Calu3 (cell line): ENCODE measurements around the gene LRRFIP1. TPM values are rescaled to one million over a fixed set of nuclear protein-coding genes. Genes with fewer than 3 reads are reported as not detected.

Experiments used
- BruUV-seq: library from RNA; stranded (reverse); fragments of 400-500 nt; replicated peaks from 2 replicates; lab custom pipeline; 2021; lab: Mats Ljungman, UMichigan
- CTCF ChIA-PET: fragments of 300-600 bp; sonication (Branson Sonifier 250); formaldehyde crosslinking; loops from one replicate; lab custom pipeline; 2022; ENCODE audit warnings: antibody characterized with exemption; lab: Charles Lee
- DNase-seq: peaks from one replicate; pipeline ENCODE4 v3.0.0; 2022
- H3K27ac Mint-ChIP-seq: one replicate; pipeline ENCODE4 v1.8.0; 2022; ENCODE audit warnings: mixed read lengths; ENCODE audit not compliant: unreplicated experiment
- H3K27me3 Mint-ChIP-seq: one replicate; pipeline ENCODE4 v1.8.0; 2022; ENCODE audit warnings: mixed read lengths; ENCODE audit not compliant: unreplicated experiment
- H3K36me3 Mint-ChIP-seq: one replicate; pipeline ENCODE4 v1.8.0; 2022; ENCODE audit warnings: mild to moderate bottlenecking, moderate library complexity, mixed read lengths; ENCODE audit not compliant: insufficient read depth, unreplicated experiment
- H3K4me1 Mint-ChIP-seq: one replicate; pipeline ENCODE4 v1.8.0; 2022; ENCODE audit warnings: mild to moderate bottlenecking, low read depth, mixed read lengths; ENCODE audit not compliant: unreplicated experiment
- H3K4me3 Mint-ChIP-seq: one replicate; pipeline ENCODE4 v1.8.0; 2022; ENCODE audit warnings: mild to moderate bottlenecking, low read depth, moderate library complexity, mixed read lengths; ENCODE audit not compliant: unreplicated experiment
- H3K9me3 Mint-ChIP-seq: one replicate; pipeline ENCODE4 v1.8.0; 2022; ENCODE audit warnings: low read depth, mixed read lengths; ENCODE audit not compliant: unreplicated experiment
- intact Hi-C: fragments of 100-400 bp; cut with micrococcal nuclease; formaldehyde crosslinking; loops from one replicate; pipeline ENCODE4 v1.10.0; 2022; ENCODE audit not compliant: unreplicated experiment
- total RNA-seq: library from RNA; stranded (reverse); gene quantifications from 2 replicates; pipeline ENCODE4 v1.2.3, GENCODE V29; 2022
- TF ChIP-seq, protein P1 (sequence below): fragments of 200-600 bp; IDR thresholded peaks from one replicate; pipeline ENCODE4 v1.8.0; 2022; ENCODE audit warnings: antibody characterized with exemption; ENCODE audit not compliant: unreplicated experiment

Gene LRRFIP1
- total RNA-seq, 1 experiment from 2014 or later, result 161 TPM

DNA sequence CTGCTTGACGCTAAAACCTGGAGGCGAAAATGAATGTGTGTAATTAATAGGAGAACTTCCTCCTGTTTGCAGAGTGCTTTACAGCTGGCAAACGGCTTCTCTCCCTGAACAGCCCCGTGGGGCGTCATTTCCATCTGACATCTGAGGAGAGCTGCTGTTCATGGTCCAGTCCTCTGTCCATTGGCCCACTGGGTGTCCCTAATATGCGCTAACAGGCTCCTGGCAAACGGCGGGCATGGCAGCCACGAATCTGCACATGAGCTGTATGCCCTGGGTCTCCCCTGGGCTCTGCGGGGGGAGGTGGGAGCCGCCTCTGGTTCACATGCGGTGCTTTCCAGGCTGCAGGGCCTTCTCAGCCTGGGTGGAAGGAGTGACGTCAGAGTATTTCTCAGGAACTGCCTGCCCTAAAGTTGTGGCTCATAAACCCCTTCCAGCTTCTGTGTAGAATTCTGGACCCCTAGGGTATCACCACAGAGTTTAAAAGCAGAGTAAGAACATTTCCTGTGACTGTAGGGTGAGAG is 73.2 kb downstream of the LRRFIP1 start:
- H3K4me1 Mint-ChIP-seq, result peaks cover 75% of the 10 kb centered on the region
- CTCF ChIA-PET, result interaction anchor here (1.6 kb wide), 1 partner anchor 15 kb away, joined by 3 read pairs; no protein-coding TSS in a partner anchor
- H3K36me3 Mint-ChIP-seq, result peaks cover 61% of the 10 kb centered on the region
- H3K4me3 Mint-ChIP-seq, result no peak overlapping the region
- no peak for DNase-seq
- H3K9me3 Mint-ChIP-seq, result no peaks in the 10 kb centered on the region
- TF ChIP-seq, protein P1, sequence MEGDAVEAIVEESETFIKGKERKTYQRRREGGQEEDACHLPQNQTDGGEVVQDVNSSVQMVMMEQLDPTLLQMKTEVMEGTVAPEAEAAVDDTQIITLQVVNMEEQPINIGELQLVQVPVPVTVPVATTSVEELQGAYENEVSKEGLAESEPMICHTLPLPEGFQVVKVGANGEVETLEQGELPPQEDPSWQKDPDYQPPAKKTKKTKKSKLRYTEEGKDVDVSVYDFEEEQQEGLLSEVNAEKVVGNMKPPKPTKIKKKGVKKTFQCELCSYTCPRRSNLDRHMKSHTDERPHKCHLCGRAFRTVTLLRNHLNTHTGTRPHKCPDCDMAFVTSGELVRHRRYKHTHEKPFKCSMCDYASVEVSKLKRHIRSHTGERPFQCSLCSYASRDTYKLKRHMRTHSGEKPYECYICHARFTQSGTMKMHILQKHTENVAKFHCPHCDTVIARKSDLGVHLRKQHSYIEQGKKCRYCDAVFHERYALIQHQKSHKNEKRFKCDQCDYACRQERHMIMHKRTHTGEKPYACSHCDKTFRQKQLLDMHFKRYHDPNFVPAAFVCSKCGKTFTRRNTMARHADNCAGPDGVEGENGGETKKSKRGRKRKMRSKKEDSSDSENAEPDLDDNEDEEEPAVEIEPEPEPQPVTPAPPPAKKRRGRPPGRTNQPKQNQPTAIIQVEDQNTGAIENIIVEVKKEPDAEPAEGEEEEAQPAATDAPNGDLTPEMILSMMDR, result no peak
- BruUV-seq, result no TSS peak
- no peaks in the 10 kb centered on the region for H3K27me3 Mint-ChIP-seq
- intact Hi-C loops, result no loop called here
- H3K27ac Mint-ChIP-seq, result no peak overlapping the region

DNA sequence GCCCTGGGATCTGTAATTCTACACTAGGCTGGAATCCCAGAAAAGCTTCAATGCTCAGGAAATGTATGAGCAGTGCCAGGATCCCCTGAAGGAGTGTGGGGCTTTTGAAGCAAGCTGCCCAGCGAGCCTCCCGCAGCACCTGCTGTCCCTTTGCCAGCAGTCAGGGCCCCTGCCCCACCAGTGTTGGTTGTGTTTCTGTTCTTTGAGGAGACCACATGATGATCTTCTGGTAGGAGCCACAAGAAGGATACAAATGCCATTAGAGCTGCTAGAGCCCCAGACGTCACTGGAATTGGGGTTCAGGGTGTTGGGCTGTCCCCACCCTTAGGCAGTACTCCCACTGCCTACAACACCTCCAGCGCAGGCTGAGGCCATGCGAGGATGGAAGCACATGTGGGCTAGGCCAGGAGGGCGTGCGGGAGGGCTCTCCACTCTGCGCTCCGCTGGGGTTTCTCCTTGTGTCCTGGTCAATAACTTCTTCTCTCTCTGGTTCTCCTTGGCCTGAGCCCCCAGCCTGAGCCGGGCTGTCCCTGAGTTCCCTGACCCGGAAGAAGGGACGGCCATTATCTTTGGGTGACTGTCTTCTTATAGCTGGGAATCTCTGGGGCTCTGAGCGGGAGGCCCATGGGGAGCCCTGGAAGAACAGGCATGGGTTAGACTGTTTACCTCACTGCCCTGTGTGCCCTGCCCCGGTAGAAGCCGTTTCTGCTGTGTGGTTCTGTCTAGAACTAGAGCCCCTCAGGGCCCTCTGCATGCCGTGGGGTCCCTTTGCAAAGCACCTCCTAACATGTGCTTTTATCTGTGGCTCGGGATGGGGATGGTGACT is 73.9 kb downstream of the LRRFIP1 start:
- H3K27me3 Mint-ChIP-seq, result no peaks in the 10 kb centered on the region
- peaks cover 72% of the 10 kb centered on the region for H3K4me1 Mint-ChIP-seq
- H3K9me3 Mint-ChIP-seq, result no peaks in the 10 kb centered on the region
- no peak for DNase-seq
- intact Hi-C loops, result no loop called here
- TF ChIP-seq, protein P1, result no peak
- H3K4me3 Mint-ChIP-seq, result no peak overlapping the region
- BruUV-seq, result no TSS peak
- peaks cover 54% of the 10 kb centered on the region for H3K36me3 Mint-ChIP-seq
- CTCF ChIA-PET, result interaction anchor here (1.6 kb wide), 1 partner anchor 14 kb away, joined by 3 read pairs; no protein-coding TSS in a partner anchor
- H3K27ac Mint-ChIP-seq, result peak overlapping the region; percentile 18

DNA sequence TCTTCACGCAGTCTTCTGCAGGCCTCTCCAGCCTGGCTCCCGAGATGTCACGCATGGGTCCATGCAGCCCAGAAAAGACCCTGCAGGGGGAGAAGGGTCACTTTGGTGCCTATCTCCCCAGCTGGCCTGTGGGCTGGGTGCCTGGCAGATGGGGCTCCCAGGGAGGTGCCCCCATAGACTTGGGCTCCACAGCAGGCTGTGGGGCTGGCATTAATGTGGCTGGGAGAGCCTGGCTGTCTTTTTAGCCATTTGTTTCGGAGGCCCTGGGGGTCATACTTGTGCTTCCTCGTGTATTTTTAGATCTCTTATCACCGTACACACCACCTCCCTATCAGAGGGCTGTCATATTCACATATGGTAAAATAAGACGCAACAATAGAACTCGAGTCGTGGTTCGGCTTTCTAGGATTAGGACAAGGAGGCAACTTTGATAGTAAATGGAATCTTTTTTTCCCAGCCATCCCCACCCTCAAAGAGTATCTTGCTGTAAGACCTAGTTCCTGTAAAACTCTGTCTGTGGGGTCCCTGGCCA is 74.5 kb downstream of the LRRFIP1 start:
- CTCF ChIA-PET, result interaction anchor here (0.8 to 1.6 kb wide), 4 partner anchors 13 to 43 kb away, joined by 3 to 4 read pairs (median 3); no protein-coding TSS in a partner anchor
- intact Hi-C loops, result no loop called here
- Mint-ChIP-seq H3K27ac (no peak overlapping the region), H3K27me3 (no peaks in the 10 kb centered on the region), H3K9me3 (no peaks in the 10 kb centered on the region), H3K4me3 (peak overlapping the region; percentile 25), H3K36me3 (peaks cover 52% of the 10 kb centered on the region), H3K4me1 (peaks cover 73% of the 10 kb centered on the region)
- no TSS peak for BruUV-seq
- TF ChIP-seq, protein P1, result no peak
- no peak for DNase-seq

DNA sequence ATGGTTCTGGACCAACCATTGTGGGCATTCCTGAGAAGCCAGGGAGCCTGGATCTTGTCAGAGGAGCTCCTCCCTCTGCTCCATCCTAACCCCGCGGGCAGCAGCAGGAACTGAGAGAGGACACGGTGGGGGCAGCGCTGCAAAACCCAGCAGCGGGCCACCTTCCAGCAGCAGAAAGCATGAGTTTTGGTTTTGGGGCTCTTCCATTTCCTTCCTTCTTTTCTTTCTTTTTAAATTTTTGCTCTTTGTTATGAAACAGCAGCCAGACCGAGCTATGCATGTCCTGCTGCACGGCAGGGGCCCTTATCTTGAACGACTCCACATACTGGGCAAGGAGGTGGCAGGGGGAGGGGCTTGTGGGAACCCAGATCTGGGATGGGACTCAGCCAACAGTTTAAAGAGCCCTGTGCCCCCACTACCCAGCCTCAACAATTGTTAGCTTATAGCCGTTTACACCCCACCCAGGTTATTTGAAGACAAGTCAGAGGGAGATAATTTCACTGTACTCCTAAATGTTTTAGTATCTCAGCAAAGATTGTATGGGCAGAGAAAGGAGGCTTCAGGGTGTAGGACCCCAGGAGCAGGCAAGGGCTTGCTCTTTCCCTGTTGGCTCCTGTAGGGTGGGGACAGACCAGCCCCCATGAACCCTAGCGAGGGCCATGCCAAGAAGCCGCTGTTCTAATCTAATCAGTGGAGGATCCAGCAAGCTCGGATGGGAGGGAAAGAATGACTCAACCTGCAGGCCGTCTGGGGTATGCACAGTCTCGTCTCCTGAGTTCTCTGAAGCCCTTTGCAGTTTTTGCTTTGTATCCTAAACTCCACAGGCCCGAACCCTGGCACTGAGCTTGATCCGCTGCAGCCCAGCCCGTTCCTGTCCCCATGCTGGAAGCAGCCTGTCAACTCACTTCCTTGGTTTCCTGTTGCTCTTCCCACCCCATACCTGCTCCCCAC is 75.3 kb downstream of the LRRFIP1 start:
- peak; percentile 47 for DNase-seq
- CTCF ChIA-PET, result interaction anchor here (0.8 to 1.6 kb wide), 4 partner anchors 12 to 42 kb away, joined by 3 to 4 read pairs (median 3); no protein-coding TSS in a partner anchor

More for the DNA sequence above, 75.3 kb downstream of the LRRFIP1 start:
- intact Hi-C loops, result no loop called here
- Mint-ChIP-seq H3K27me3 (no peaks in the 10 kb centered on the region), H3K4me1 (peaks cover 72% of the 10 kb centered on the region), H3K27ac (peak overlapping the region; percentile 53), H3K36me3 (peaks cover 52% of the 10 kb centered on the region), H3K9me3 (no peaks in the 10 kb centered on the region), H3K4me3 (peak overlapping the region; percentile 25)
- TF ChIP-seq, protein P1, result no peak
- BruUV-seq, result no TSS peak
